WTC11 (cell line): ENCODE measurements around the gene CPEB1. TPM values are rescaled to one million over a fixed set of nuclear protein-coding genes. Genes with fewer than 3 reads are reported as not detected.

Experiments
- ATAC-seq: fragments of 200-7000 bp; cut with Tn5 transposase; 2 replicates; pipeline ENCODE4 v1.10.0; 2021; ENCODE audit warnings: mild to moderate bottlenecking, moderate library complexity
- CTCF ChIA-PET: fragments of 300-600 bp; sonication (Branson Sonifier 250); formaldehyde crosslinking; loops from one replicate; lab custom pipeline; 2021; ENCODE audit warnings: antibody characterized with exemption; lab: Charles Lee
- POLR2A ChIA-PET: fragments of 350-600 bp; sonication (Branson Sonifier 250); formaldehyde crosslinking; loops from one replicate; lab custom pipeline; 2021; ENCODE audit warnings: antibody characterized with exemption; lab: Charles Lee
- DNase-seq: peaks from one replicate; pipeline ENCODE4 v3.0.0; 2021; ENCODE audit warnings: low spot score
- H3K27ac Mint-ChIP-seq: 2 replicates; pipeline ENCODE4 v1.8.0; 2021; ENCODE audit warnings: mixed read lengths
- H3K27me3 Mint-ChIP-seq: 2 replicates; pipeline ENCODE4 v1.8.0; 2021; ENCODE audit warnings: low read depth, mild to moderate bottlenecking, moderate library complexity, mixed read lengths
- H3K36me3 Mint-ChIP-seq: 2 replicates; pipeline ENCODE4 v1.8.0; 2021; ENCODE audit warnings: mixed read lengths
- H3K4me1 Mint-ChIP-seq: 2 replicates; pipeline ENCODE4 v1.8.0; 2022; ENCODE audit warnings: mixed read lengths
- H3K4me3 Mint-ChIP-seq: 2 replicates; pipeline ENCODE4 v1.8.0; 2021; ENCODE audit warnings: mild to moderate bottlenecking, moderate library complexity, mixed read lengths
- H3K9me3 Mint-ChIP-seq: 2 replicates; pipeline ENCODE4 v1.8.0; 2021; ENCODE audit warnings: mixed read lengths
- CBFB ChIP-seq: sonication (generic); formaldehyde crosslinking; IDR thresholded peaks from 2 replicates; pipeline ENCODE4 v1.8.1; 2022; ENCODE audit warnings: mild to moderate bottlenecking, low read depth, missing genetic modification reagents
- EMX1 ChIP-seq: fragments of 250-450 bp; sonication (Bioruptor Pico); IDR thresholded peaks from 2 replicates; pipeline ENCODE4 v1.8.0; 2021; ENCODE audit warnings: mild to moderate bottlenecking
- HMGA2 ChIP-seq: fragments of 250-450 bp; sonication (Bioruptor Pico); IDR thresholded peaks from 2 replicates; pipeline ENCODE4 v1.4.0; 2021; ENCODE audit warnings: mild to moderate bottlenecking, moderate library complexity
- OVOL2 ChIP-seq: fragments of 250-450 bp; sonication (Bioruptor Pico); IDR thresholded peaks from 2 replicates; pipeline ENCODE4 v1.9.0; 2021; ENCODE audit warnings: mild to moderate bottlenecking, borderline replicate concordance
- PRRX2 ChIP-seq: fragments of 250-450 bp; sonication (Bioruptor Pico); IDR thresholded peaks from 2 replicates; pipeline ENCODE4 v1.8.0; 2021; ENCODE audit warnings: mild to moderate bottlenecking
- TEAD4 ChIP-seq: sonication (generic); formaldehyde crosslinking; IDR thresholded peaks from 2 replicates; pipeline ENCODE4 v1.8.0; 2022; ENCODE audit warnings: mild to moderate bottlenecking, missing genetic modification reagents
- ZNF232 ChIP-seq: sonication (generic); formaldehyde crosslinking; IDR thresholded peaks from 2 replicates; pipeline ENCODE4 v1.8.0; 2022; ENCODE audit warnings: mild to moderate bottlenecking, missing genetic modification reagents
- ZNF317 ChIP-seq: sonication (generic); formaldehyde crosslinking; IDR thresholded peaks from 2 replicates; pipeline ENCODE4 v1.8.1; 2023; ENCODE audit warnings: low read depth, mild to moderate bottlenecking, moderate library complexity, missing genetic modification reagents, borderline replicate concordance
- total RNA-seq: library from RNA; stranded (reverse); gene quantifications from 3 replicates; pipeline ENCODE4 v1.2.3, GENCODE V29; 2021
- TF ChIP-seq, protein P1 (sequence below): sonication (generic); formaldehyde crosslinking; IDR thresholded peaks from 2 replicates; pipeline ENCODE4 v1.8.1; 2023; ENCODE audit warnings: mild to moderate bottlenecking, missing genetic modification reagents, moderate library complexity
- TF ChIP-seq, protein P2 (sequence below): sonication (generic); formaldehyde crosslinking; IDR thresholded peaks from 2 replicates; pipeline ENCODE4 v1.8.1; 2023; ENCODE audit warnings: mild to moderate bottlenecking, missing genetic modification reagents
- TF ChIP-seq, protein P3 (sequence below): sonication (generic); formaldehyde crosslinking; IDR thresholded peaks from 2 replicates; pipeline ENCODE4 v1.8.0; 2022; ENCODE audit warnings: mild to moderate bottlenecking, missing genetic modification reagents
- TF ChIP-seq, protein P4 (sequence below): fragments of 250-450 bp; sonication (Bioruptor Pico); IDR thresholded peaks from 2 replicates; pipeline ENCODE4 v1.9.0; 2021; ENCODE audit warnings: mild to moderate bottlenecking, borderline replicate concordance
- TF ChIP-seq, protein P5 (sequence below): sonication (generic); formaldehyde crosslinking; IDR thresholded peaks from 2 replicates; pipeline ENCODE4 v1.8.1; 2022; ENCODE audit warnings: low read depth, mild to moderate bottlenecking, moderate library complexity, missing genetic modification reagents, borderline replicate concordance
- TF ChIP-seq, protein P6 (sequence below): sonication (generic); formaldehyde crosslinking; conservative IDR thresholded peaks from 2 replicates; pipeline ENCODE4 v1.8.1; 2023; ENCODE audit warnings: mild to moderate bottlenecking, low read depth, missing genetic modification reagents, moderate library complexity
- TF ChIP-seq, protein P7 (sequence below): fragments of 250-450 bp; sonication (Bioruptor Pico); IDR thresholded peaks from 2 replicates; pipeline ENCODE4 v1.9.0; 2021; ENCODE audit warnings: mild to moderate bottlenecking
- TF ChIP-seq, protein P8 (sequence below): sonication (generic); formaldehyde crosslinking; IDR thresholded peaks from 2 replicates; pipeline ENCODE4 v1.8.1; 2022; ENCODE audit warnings: missing genetic modification reagents, borderline replicate concordance
- TF ChIP-seq, protein P9 (sequence below): sonication (generic); formaldehyde crosslinking; IDR thresholded peaks from 2 replicates; pipeline ENCODE4 v1.8.0; 2023; ENCODE audit warnings: missing genetic modification reagents, mild to moderate bottlenecking, borderline replicate concordance

Gene CPEB1
- total RNA-seq, 1 experiment from 2014 or later = 2.5 TPM

DNA sequence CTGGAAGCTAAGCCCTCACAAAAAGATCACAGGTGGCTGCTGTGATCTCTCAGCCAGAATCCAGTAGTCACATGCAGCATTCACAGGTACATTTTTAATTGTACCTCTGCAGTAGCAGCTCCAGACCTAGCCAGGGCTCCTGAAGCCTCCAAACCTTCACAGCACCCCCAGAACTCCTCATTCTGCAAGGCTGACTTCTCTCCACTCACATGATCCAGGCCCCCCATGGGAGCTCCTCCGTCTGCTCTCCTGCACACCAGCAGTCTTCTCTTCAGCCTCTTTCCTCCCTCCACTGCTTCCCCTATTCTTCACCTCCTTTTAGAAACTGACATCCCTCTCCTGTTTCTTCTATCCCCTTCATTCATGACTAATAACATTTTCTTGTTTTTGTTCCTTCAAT, 13.2 kb upstream of the CPEB1 start:
- peaks cover 6% of the 10 kb centered on the region for H3K4me1 Mint-ChIP-seq
- ChIA-PET POLR2A (no interaction called here), CTCF (no interaction called here)
- TF ChIP-seq CBFB (CRISPR knock-in tag) (no peak), HMGA2 (no peak), ZNF317 (CRISPR knock-in tag) (no peak), OVOL2 (no peak), PRRX2 (CRISPR knock-in tag) (no peak), ZNF232 (no peak), TEAD4 (CRISPR knock-in tag) (no peak), EMX1 (no peak)
- TF ChIP-seq, protein P1, sequence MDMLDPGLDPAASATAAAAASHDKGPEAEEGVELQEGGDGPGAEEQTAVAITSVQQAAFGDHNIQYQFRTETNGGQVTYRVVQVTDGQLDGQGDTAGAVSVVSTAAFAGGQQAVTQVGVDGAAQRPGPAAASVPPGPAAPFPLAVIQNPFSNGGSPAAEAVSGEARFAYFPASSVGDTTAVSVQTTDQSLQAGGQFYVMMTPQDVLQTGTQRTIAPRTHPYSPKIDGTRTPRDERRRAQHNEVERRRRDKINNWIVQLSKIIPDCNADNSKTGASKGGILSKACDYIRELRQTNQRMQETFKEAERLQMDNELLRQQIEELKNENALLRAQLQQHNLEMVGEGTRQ = no peak
- TF ChIP-seq, protein P2, sequence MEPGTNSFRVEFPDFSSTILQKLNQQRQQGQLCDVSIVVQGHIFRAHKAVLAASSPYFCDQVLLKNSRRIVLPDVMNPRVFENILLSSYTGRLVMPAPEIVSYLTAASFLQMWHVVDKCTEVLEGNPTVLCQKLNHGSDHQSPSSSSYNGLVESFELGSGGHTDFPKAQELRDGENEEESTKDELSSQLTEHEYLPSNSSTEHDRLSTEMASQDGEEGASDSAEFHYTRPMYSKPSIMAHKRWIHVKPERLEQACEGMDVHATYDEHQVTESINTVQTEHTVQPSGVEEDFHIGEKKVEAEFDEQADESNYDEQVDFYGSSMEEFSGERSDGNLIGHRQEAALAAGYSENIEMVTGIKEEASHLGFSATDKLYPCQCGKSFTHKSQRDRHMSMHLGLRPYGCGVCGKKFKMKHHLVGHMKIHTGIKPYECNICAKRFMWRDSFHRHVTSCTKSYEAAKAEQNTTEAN = no peak
- TF ChIP-seq, protein P3, sequence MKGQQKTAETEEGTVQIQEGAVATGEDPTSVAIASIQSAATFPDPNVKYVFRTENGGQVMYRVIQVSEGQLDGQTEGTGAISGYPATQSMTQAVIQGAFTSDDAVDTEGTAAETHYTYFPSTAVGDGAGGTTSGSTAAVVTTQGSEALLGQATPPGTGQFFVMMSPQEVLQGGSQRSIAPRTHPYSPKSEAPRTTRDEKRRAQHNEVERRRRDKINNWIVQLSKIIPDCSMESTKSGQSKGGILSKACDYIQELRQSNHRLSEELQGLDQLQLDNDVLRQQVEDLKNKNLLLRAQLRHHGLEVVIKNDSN (CRISPR knock-in tag) = no peak
- TF ChIP-seq, protein P4, sequence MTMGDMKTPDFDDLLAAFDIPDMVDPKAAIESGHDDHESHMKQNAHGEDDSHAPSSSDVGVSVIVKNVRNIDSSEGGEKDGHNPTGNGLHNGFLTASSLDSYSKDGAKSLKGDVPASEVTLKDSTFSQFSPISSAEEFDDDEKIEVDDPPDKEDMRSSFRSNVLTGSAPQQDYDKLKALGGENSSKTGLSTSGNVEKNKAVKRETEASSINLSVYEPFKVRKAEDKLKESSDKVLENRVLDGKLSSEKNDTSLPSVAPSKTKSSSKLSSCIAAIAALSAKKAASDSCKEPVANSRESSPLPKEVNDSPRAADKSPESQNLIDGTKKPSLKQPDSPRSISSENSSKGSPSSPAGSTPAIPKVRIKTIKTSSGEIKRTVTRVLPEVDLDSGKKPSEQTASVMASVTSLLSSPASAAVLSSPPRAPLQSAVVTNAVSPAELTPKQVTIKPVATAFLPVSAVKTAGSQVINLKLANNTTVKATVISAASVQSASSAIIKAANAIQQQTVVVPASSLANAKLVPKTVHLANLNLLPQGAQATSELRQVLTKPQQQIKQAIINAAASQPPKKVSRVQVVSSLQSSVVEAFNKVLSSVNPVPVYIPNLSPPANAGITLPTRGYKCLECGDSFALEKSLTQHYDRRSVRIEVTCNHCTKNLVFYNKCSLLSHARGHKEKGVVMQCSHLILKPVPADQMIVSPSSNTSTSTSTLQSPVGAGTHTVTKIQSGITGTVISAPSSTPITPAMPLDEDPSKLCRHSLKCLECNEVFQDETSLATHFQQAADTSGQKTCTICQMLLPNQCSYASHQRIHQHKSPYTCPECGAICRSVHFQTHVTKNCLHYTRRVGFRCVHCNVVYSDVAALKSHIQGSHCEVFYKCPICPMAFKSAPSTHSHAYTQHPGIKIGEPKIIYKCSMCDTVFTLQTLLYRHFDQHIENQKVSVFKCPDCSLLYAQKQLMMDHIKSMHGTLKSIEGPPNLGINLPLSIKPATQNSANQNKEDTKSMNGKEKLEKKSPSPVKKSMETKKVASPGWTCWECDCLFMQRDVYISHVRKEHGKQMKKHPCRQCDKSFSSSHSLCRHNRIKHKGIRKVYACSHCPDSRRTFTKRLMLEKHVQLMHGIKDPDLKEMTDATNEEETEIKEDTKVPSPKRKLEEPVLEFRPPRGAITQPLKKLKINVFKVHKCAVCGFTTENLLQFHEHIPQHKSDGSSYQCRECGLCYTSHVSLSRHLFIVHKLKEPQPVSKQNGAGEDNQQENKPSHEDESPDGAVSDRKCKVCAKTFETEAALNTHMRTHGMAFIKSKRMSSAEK (CRISPR knock-in tag) = no peak
- TF ChIP-seq, protein P5, sequence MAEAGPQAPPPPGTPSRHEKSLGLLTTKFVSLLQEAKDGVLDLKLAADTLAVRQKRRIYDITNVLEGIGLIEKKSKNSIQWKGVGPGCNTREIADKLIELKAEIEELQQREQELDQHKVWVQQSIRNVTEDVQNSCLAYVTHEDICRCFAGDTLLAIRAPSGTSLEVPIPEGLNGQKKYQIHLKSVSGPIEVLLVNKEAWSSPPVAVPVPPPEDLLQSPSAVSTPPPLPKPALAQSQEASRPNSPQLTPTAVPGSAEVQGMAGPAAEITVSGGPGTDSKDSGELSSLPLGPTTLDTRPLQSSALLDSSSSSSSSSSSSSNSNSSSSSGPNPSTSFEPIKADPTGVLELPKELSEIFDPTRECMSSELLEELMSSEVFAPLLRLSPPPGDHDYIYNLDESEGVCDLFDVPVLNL (CRISPR knock-in tag) = no peak
- TF ChIP-seq, protein P6, sequence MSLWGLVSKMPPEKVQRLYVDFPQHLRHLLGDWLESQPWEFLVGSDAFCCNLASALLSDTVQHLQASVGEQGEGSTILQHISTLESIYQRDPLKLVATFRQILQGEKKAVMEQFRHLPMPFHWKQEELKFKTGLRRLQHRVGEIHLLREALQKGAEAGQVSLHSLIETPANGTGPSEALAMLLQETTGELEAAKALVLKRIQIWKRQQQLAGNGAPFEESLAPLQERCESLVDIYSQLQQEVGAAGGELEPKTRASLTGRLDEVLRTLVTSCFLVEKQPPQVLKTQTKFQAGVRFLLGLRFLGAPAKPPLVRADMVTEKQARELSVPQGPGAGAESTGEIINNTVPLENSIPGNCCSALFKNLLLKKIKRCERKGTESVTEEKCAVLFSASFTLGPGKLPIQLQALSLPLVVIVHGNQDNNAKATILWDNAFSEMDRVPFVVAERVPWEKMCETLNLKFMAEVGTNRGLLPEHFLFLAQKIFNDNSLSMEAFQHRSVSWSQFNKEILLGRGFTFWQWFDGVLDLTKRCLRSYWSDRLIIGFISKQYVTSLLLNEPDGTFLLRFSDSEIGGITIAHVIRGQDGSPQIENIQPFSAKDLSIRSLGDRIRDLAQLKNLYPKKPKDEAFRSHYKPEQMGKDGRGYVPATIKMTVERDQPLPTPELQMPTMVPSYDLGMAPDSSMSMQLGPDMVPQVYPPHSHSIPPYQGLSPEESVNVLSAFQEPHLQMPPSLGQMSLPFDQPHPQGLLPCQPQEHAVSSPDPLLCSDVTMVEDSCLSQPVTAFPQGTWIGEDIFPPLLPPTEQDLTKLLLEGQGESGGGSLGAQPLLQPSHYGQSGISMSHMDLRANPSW (CRISPR knock-in tag) = no peak
- TF ChIP-seq, protein P7, sequence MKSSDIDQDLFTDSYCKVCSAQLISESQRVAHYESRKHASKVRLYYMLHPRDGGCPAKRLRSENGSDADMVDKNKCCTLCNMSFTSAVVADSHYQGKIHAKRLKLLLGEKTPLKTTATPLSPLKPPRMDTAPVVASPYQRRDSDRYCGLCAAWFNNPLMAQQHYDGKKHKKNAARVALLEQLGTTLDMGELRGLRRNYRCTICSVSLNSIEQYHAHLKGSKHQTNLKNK = no peak
- TF ChIP-seq, protein P8, sequence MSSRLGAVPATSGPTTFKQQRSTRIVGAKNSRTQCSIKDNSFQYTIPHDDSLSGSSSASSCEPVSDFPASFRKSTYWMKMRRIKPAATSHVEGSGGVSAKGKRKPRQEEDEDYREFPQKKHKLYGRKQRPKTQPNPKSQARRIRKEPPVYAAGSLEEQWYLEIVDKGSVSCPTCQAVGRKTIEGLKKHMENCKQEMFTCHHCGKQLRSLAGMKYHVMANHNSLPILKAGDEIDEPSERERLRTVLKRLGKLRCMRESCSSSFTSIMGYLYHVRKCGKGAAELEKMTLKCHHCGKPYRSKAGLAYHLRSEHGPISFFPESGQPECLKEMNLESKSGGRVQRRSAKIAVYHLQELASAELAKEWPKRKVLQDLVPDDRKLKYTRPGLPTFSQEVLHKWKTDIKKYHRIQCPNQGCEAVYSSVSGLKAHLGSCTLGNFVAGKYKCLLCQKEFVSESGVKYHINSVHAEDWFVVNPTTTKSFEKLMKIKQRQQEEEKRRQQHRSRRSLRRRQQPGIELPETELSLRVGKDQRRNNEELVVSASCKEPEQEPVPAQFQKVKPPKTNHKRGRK (CRISPR knock-in tag) = no peak
- TF ChIP-seq, protein P9, sequence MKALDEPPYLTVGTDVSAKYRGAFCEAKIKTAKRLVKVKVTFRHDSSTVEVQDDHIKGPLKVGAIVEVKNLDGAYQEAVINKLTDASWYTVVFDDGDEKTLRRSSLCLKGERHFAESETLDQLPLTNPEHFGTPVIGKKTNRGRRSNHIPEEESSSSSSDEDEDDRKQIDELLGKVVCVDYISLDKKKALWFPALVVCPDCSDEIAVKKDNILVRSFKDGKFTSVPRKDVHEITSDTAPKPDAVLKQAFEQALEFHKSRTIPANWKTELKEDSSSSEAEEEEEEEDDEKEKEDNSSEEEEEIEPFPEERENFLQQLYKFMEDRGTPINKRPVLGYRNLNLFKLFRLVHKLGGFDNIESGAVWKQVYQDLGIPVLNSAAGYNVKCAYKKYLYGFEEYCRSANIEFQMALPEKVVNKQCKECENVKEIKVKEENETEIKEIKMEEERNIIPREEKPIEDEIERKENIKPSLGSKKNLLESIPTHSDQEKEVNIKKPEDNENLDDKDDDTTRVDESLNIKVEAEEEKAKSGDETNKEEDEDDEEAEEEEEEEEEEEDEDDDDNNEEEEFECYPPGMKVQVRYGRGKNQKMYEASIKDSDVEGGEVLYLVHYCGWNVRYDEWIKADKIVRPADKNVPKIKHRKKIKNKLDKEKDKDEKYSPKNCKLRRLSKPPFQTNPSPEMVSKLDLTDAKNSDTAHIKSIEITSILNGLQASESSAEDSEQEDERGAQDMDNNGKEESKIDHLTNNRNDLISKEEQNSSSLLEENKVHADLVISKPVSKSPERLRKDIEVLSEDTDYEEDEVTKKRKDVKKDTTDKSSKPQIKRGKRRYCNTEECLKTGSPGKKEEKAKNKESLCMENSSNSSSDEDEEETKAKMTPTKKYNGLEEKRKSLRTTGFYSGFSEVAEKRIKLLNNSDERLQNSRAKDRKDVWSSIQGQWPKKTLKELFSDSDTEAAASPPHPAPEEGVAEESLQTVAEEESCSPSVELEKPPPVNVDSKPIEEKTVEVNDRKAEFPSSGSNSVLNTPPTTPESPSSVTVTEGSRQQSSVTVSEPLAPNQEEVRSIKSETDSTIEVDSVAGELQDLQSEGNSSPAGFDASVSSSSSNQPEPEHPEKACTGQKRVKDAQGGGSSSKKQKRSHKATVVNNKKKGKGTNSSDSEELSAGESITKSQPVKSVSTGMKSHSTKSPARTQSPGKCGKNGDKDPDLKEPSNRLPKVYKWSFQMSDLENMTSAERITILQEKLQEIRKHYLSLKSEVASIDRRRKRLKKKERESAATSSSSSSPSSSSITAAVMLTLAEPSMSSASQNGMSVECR (CRISPR knock-in tag) = no peak
- no peaks in the 10 kb centered on the region for H3K36me3 Mint-ChIP-seq
- no peak for DNase-seq
- no peak overlapping the region for H3K4me3 Mint-ChIP-seq
- H3K27ac Mint-ChIP-seq = no peak overlapping the region
- H3K27me3 Mint-ChIP-seq = peaks cover 32% of the 10 kb centered on the region
- ATAC-seq = no peak
- no peaks in the 10 kb centered on the region for H3K9me3 Mint-ChIP-seq
